ENCODE measurements around the gene HBE1. TPM values are rescaled to one million over a fixed set of nuclear protein-coding genes. Genes with fewer than 3 reads are reported as not detected.

HBE1 gene
- total and polyA plus RNA-seq, 2 of the 8 experiments (the other 6 are each of a cell fraction or from before 2014, with no cell fraction given) = 0.39 TPM; not detected in 1

DNA sequence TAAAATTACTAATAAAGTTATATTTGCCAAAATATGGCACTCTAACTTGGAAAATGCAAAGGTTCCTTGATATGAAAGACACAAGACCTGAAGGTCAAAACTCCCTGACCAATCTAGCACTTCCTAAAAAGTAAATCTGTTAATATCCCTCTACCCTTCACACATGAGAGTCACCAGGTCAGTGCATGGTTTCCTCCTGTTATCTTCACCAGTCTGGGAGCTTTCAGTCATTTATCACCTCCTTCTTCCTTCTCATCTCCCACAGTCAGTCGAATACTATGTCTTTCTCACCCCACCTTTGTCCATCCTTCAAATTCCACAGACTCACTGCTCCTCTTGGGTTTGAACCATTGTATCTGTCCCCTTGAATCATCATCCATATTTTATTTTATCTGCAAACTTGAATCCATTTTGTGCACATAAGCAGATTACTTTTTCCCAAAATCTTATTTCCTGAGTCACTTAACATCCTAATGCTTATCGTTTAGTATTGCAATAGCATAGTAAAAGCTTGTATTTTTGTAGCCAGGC lies 2.6 kb downstream of the HBE1 start:
- Histone ChIP-seq H2AK5ac (ENCODE audit: low read depth, low read length) (no peak overlapping the region), H3K4me2 (ENCODE audit: insufficient read depth in 1 of 2, low read depth in 2 of 2, low read length in 2 of 2) (no peak overlapping the region), H3K36me3 (ENCODE audit: control insufficient read depth in 2 of 4, insufficient read depth in 4 of 4, low read length in 3 of 4) (no peaks in the 10 kb centered on the region), H4K91ac (replicated peaks; ENCODE audit: insufficient read length, low read length) (no peak overlapping the region), H3K23me2 (ENCODE audit: low read depth, low read length) (no peaks in the 10 kb centered on the region), H2BK120ac (replicated peaks; ENCODE audit: low read depth, low read length) (no peak overlapping the region), H3K4me1 (replicated peaks in 1 of 4; ENCODE audit: control insufficient read depth in 3 of 4, insufficient read depth in 4 of 4, low read length in 3 of 4) (no peaks in the 10 kb centered on the region), H2BK15ac (ENCODE audit: low read length) (no peak overlapping the region), H2BK12ac (ENCODE audit: low read depth, low read length) (no peak overlapping the region), H4K5ac (ENCODE audit: insufficient read length, low read depth, low read length) (no peak overlapping the region), H2AFZ (ENCODE audit: low read length) (no peak overlapping the region), H3K9me3 (ENCODE audit: insufficient read depth in 2 of 2, low read depth in 1 of 2, low read length in 1 of 2) (no peaks in the 10 kb centered on the region), H2BK20ac (ENCODE audit: low read length) (no peak overlapping the region), H2BK5ac (ENCODE audit: low read depth, low read length) (no peak overlapping the region), H4K20me1 (replicated peaks in 1 of 2; ENCODE audit: control insufficient read depth in 1 of 2, insufficient read depth in 2 of 2, low read length in 2 of 2) (no peaks in the 10 kb centered on the region), H4K8ac (ENCODE audit: extremely low read depth, insufficient read depth, low read length) (no peak overlapping the region), H3K4me3 (ENCODE audit: extremely low read depth in 1 of 4, insufficient read depth in 2 of 4, low read depth in 3 of 4, low read length in 4 of 4) (no peak overlapping the region), H3K27ac (ENCODE audit: low read depth, low read length) (no peak overlapping the region), H3K79me1 (ENCODE audit: low read depth, low read length) (no peaks in the 10 kb centered on the region), H3K27me3 (replicated peaks in 1 of 4; ENCODE audit: control insufficient read depth in 3 of 4, extremely low read depth in 1 of 4, insufficient read depth in 3 of 4, low read length in 3 of 4) (no peaks in the 10 kb centered on the region), H3K18ac (ENCODE audit: extremely low read depth, low read length) (no peak overlapping the region), H3K56ac (replicated peaks; ENCODE audit: insufficient read length, low read depth, low read length) (no peak overlapping the region), H3K14ac (ENCODE audit: insufficient read length) (no peak overlapping the region), H3K79me2 (ENCODE audit: control insufficient read depth in 1 of 2, insufficient read depth in 2 of 2, low read length in 2 of 2) (no peaks in the 10 kb centered on the region), H3K23ac (ENCODE audit: insufficient read length) (no peak overlapping the region), H3K4ac (replicated peaks; ENCODE audit: insufficient read length, low read depth, low read length) (no peak overlapping the region), H3K9ac (replicated peaks in 1 of 4; ENCODE audit: extremely low read depth in 1 of 4, low read depth in 3 of 4, low read length in 3 of 4) (no peak overlapping the region)
- CTCF ChIA-PET (ENCODE audit: partially characterized antibody) = no interaction called here
- TF ChIP-seq SIX5 (IDR thresholded peaks at IDR 0.05; ENCODE audit: low read depth, low read length) = no peak
- no peak for TF ChIP-seq GABPA (IDR thresholded peaks at IDR 0.05; ENCODE audit: borderline replicate concordance, insufficient read depth, low read length)
- no peak for TF ChIP-seq EGR1 (IDR thresholded peaks at IDR 0.05; ENCODE audit: borderline replicate concordance, low read depth, low read length)
- no peak for TF ChIP-seq JUN (IDR thresholded peaks at IDR 0.05; ENCODE audit: low read depth, low read length)
- no peak for TF ChIP-seq SIRT6 (IDR thresholded peaks at IDR 0.05; ENCODE audit: low read length)
- TF ChIP-seq RFX5 (IDR thresholded peaks at IDR 0.05; ENCODE audit: borderline replicate concordance, low read depth, low read length) = no peak
- no peak for TF ChIP-seq CBX5 (IDR thresholded peaks at IDR 0.05; ENCODE audit: low read depth, low read length)
- no peak for TF ChIP-seq RAD21 (IDR thresholded peaks at IDR 0.05 in 1 of 2, conservative IDR thresholded peaks at IDR 0.05 in 1 of 2; ENCODE audit: low read depth in 2 of 2, low read length in 2 of 2)
- no peak for TF ChIP-seq KDM1A (IDR thresholded peaks at IDR 0.05; ENCODE audit: borderline replicate concordance, low read length)
- TF ChIP-seq CTBP2 (IDR thresholded peaks at IDR 0.05; ENCODE audit: borderline replicate concordance, insufficient read depth, insufficient read length, low read length) = no peak
- no peak for TF ChIP-seq ASH2L (IDR thresholded peaks at IDR 0.05; ENCODE audit: low read length)
- TF ChIP-seq EP300 (IDR thresholded peaks at IDR 0.05; ENCODE audit: borderline replicate concordance in 1 of 2, low read depth in 2 of 2, low read length in 2 of 2) = no peak
- no peak for TF ChIP-seq TAF1 (IDR thresholded peaks at IDR 0.05; ENCODE audit: low read depth, low read length)
- TF ChIP-seq SP4 (IDR thresholded peaks at IDR 0.05; ENCODE audit: low read length) = no peak
- no peak for FAIRE-seq
- POLR2A ChIA-PET (ENCODE audit: partially characterized antibody) = no interaction called here
- DNase-seq (ENCODE audit: low read depth in 1 of 2, low spot score in 2 of 2) = no peak
- WGBS, 2 experiments (ENCODE audit: extremely low coverage in 1 of 2, insufficient coverage in 1 of 2, insufficient read length in 1 of 2, insufficient replicate concordance in 2 of 2, low coverage in 1 of 2, low lambda C conversion rate in 2 of 2, missing lambda C conversion rate in 1 of 2) = 85% methylated on average over 2 of the region's 2 CpGs; no CpG with 5 or more reads in 1 of the 2 experiments

All from H1 (cell line).